SK-N-SH treated with all-trans-retinoic acid at 6 μM for 48 hours (cell line): Measurements from ENCODE around the gene FATE1.

Experiments
- ATAC-seq: fragments of 200-7000 bp; cut with Tn5 transposase; 3 replicates; pipeline ENCODE4 v1.9.1; 2020; ENCODE audit warnings: mild to moderate bottlenecking, moderate library complexity
- ARNTL ChIP-seq: fragments of 450-650 bp; formaldehyde crosslinking; IDR thresholded peaks from 2 replicates; pipeline ENCODE4 v1.5.0; 2020; ENCODE audit warnings: low read depth, mild to moderate bottlenecking, moderate library complexity, borderline replicate concordance
- BACH2 ChIP-seq: fragments of 250-450 bp; sonication (Bioruptor Pico); IDR thresholded peaks from 2 replicates; pipeline ENCODE4 v1.9.0; 2021; ENCODE audit warnings: mild to moderate bottlenecking, borderline replicate concordance
- CREB5 ChIP-seq: fragments of 250-450 bp; sonication (Bioruptor Pico); IDR thresholded peaks from 2 replicates; pipeline ENCODE4 v1.5.1; 2020; ENCODE audit warnings: low read depth, mild to moderate bottlenecking, moderate library complexity
- CSDC2 ChIP-seq: fragments of 250-450 bp; sonication (Bioruptor Pico); IDR thresholded peaks from 2 replicates; pipeline ENCODE4 v1.5.0; 2020; ENCODE audit warnings: mild to moderate bottlenecking, moderate library complexity
- ESRRG ChIP-seq: fragments of 250-450 bp; sonication (Bioruptor Pico); IDR thresholded peaks from 2 replicates; pipeline ENCODE4 v1.6.1; 2021; ENCODE audit warnings: mild to moderate bottlenecking
- GLIS3 ChIP-seq: fragments of 250-450 bp; sonication (Bioruptor Pico); IDR thresholded peaks from 2 replicates; pipeline ENCODE4 v1.5.0; 2020; ENCODE audit warnings: mild to moderate bottlenecking, moderate library complexity
- ISL1 ChIP-seq: fragments of 250-450 bp; sonication (Bioruptor Pico); IDR thresholded peaks from 2 replicates; pipeline ENCODE4 v2.1.2; 2022; ENCODE audit warnings: mild to moderate bottlenecking, moderate library complexity
- OSR1 ChIP-seq: fragments of 250-450 bp; sonication (Bioruptor Pico); IDR thresholded peaks from 2 replicates; pipeline ENCODE4 v1.8.0; 2022; ENCODE audit warnings: moderate library complexity, mild to moderate bottlenecking, inconsistent platforms
- PATZ1 ChIP-seq: fragments of 250-450 bp; sonication (Bioruptor Pico); IDR thresholded peaks from 2 replicates; pipeline ENCODE4 v1.8.0; 2020; ENCODE audit warnings: mild to moderate bottlenecking, moderate library complexity, borderline replicate concordance
- PPARA ChIP-seq: fragments of 250-450 bp; sonication (Bioruptor Pico); IDR thresholded peaks from 2 replicates; pipeline ENCODE4 v1.5.0; 2020; ENCODE audit warnings: mild to moderate bottlenecking, borderline replicate concordance
- RARB ChIP-seq: fragments of 250-450 bp; sonication (Bioruptor Pico); IDR thresholded peaks from 2 replicates; pipeline ENCODE4 v1.8.0; 2021; ENCODE audit warnings: mild to moderate bottlenecking, moderate library complexity
- SNAI2 ChIP-seq: fragments of 250-450 bp; sonication (Bioruptor Pico); IDR thresholded peaks from 2 replicates; pipeline ENCODE4 v1.5.0; 2020; ENCODE audit warnings: mild to moderate bottlenecking, moderate library complexity
- TCF4 ChIP-seq: fragments of 250-450 bp; sonication (Bioruptor Pico); IDR thresholded peaks from 2 replicates; pipeline ENCODE4 v1.8.0; 2021; ENCODE audit warnings: mild to moderate bottlenecking, moderate library complexity, borderline replicate concordance
- TOX ChIP-seq: fragments of 250-450 bp; sonication (Bioruptor Pico); IDR thresholded peaks from 2 replicates; pipeline ENCODE4 v1.8.0; 2021; ENCODE audit warnings: mild to moderate bottlenecking, moderate library complexity, borderline replicate concordance
- ZC3H10 ChIP-seq: fragments of 250-450 bp; sonication (Bioruptor Pico); IDR thresholded peaks from 2 replicates; pipeline ENCODE4 v1.5.1; 2021; ENCODE audit warnings: mild to moderate bottlenecking, moderate library complexity
- ZFP3 ChIP-seq: fragments of 250-450 bp; sonication (Bioruptor Pico); IDR thresholded peaks from 2 replicates; pipeline ENCODE4 v1.5.0; 2020; ENCODE audit warnings: mild to moderate bottlenecking, moderate library complexity
- ZFP30 ChIP-seq: fragments of 450-650 bp; formaldehyde crosslinking; IDR thresholded peaks from 2 replicates; pipeline ENCODE4 v1.5.0; 2022; ENCODE audit warnings: mild to moderate bottlenecking, moderate library complexity
- ZNF565 ChIP-seq: fragments of 450-650 bp; formaldehyde crosslinking; conservative IDR thresholded peaks from 2 replicates; pipeline ENCODE4 v1.5.0; 2020; ENCODE audit warnings: low read depth, mild to moderate bottlenecking, moderate library complexity
- ZNF70 ChIP-seq: fragments of 450-650 bp; formaldehyde crosslinking; IDR thresholded peaks from 2 replicates; pipeline ENCODE4 v1.5.0; 2020; ENCODE audit warnings: mild to moderate bottlenecking, moderate library complexity
- ZNF8 ChIP-seq: fragments of 450-650 bp; formaldehyde crosslinking; IDR thresholded peaks from 2 replicates; pipeline ENCODE4 v1.5.0; 2020; ENCODE audit warnings: mild to moderate bottlenecking, moderate library complexity
- TF ChIP-seq, protein P1 (sequence below): fragments of 250-450 bp; sonication (Bioruptor Pico); IDR thresholded peaks from 2 replicates; pipeline ENCODE4 v1.5.0; 2020; ENCODE audit warnings: mild to moderate bottlenecking, moderate library complexity
- TF ChIP-seq, protein P2 (sequence below): fragments of 250-450 bp; sonication (Bioruptor Pico); IDR thresholded peaks from 2 replicates; pipeline ENCODE4 v1.8.0; 2021; ENCODE audit warnings: low read depth, mild to moderate bottlenecking, moderate library complexity, borderline replicate concordance

FATE1 gene

GRCh38 chrX:151737494-151737893, 21.7 kb downstream of the FATE1 start (continued):
- no peak for TF ChIP-seq CREB5 (CRISPR knock-in tag)

- ATAC-seq = no peak
- TF ChIP-seq GLIS3 (CRISPR knock-in tag) (no peak), TOX (no peak), PATZ1 (CRISPR knock-in tag) (no peak), ESRRG (no peak), ZNF8 (CRISPR knock-in tag) (no peak), CREB5 (CRISPR knock-in tag) (no peak), SNAI2 (CRISPR knock-in tag) (no peak), ZFP3 (CRISPR knock-in tag) (no peak), RARB (CRISPR knock-in tag) (no peak), ISL1 (CRISPR knock-in tag) (no peak), OSR1 (no peak), ARNTL (CRISPR knock-in tag) (no peak), TCF4 (CRISPR knock-in tag) (no peak), PPARA (CRISPR knock-in tag) (no peak), ZC3H10 (CRISPR knock-in tag) (no peak), BACH2 (CRISPR knock-in tag) (no peak)
- TF ChIP-seq, protein P1, sequence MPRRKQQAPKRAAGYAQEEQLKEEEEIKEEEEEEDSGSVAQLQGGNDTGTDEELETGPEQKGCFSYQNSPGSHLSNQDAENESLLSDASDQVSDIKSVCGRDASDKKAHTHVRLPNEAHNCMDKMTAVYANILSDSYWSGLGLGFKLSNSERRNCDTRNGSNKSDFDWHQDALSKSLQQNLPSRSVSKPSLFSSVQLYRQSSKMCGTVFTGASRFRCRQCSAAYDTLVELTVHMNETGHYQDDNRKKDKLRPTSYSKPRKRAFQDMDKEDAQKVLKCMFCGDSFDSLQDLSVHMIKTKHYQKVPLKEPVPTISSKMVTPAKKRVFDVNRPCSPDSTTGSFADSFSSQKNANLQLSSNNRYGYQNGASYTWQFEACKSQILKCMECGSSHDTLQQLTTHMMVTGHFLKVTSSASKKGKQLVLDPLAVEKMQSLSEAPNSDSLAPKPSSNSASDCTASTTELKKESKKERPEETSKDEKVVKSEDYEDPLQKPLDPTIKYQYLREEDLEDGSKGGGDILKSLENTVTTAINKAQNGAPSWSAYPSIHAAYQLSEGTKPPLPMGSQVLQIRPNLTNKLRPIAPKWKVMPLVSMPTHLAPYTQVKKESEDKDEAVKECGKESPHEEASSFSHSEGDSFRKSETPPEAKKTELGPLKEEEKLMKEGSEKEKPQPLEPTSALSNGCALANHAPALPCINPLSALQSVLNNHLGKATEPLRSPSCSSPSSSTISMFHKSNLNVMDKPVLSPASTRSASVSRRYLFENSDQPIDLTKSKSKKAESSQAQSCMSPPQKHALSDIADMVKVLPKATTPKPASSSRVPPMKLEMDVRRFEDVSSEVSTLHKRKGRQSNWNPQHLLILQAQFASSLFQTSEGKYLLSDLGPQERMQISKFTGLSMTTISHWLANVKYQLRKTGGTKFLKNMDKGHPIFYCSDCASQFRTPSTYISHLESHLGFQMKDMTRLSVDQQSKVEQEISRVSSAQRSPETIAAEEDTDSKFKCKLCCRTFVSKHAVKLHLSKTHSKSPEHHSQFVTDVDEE (CRISPR knock-in tag) = no peak
Observed at GRCh38 chrX:151738751-151739150, 22.9 kb downstream of the FATE1 start.

DNA sequence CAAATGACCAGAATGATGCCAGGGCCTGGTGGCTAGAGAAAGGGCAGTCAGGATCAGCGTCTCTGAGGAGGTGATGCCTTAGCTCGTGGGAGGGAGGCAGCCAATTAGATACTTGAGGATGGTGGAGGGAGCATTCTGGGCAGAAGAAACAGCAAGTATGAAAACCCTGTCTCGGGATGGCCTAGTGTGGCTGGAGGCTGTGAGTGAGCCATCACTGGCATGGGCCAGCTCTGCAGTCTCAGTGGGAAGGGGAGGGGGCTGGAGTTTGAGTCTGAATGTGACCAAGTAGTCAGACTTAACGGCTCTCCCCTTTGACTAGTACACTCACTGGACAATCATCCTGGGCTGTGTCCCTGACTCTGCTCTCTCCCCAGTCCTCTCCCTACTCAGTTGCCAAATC, 25.8 kb downstream of the FATE1 start:
- no peak for ATAC-seq
- TF ChIP-seq ZFP30 (CRISPR knock-in tag) = no peak
- TF ChIP-seq TCF4 (CRISPR knock-in tag) = no peak
- no peak for TF ChIP-seq OSR1
- TF ChIP-seq, protein P2, sequence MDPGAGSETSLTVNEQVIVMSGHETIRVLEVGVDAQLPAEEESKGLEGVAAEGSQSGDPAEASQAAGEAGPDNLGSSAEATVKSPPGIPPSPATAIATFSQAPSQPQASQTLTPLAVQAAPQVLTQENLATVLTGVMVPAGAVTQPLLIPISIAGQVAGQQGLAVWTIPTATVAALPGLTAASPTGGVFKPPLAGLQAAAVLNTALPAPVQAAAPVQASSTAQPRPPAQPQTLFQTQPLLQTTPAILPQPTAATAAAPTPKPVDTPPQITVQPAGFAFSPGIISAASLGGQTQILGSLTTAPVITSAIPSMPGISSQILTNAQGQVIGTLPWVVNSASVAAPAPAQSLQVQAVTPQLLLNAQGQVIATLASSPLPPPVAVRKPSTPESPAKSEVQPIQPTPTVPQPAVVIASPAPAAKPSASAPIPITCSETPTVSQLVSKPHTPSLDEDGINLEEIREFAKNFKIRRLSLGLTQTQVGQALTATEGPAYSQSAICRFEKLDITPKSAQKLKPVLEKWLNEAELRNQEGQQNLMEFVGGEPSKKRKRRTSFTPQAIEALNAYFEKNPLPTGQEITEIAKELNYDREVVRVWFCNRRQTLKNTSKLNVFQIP (CRISPR knock-in tag) = no peak
- TF ChIP-seq SNAI2 (CRISPR knock-in tag) = no peak
- TF ChIP-seq ESRRG = no peak
- no peak for TF ChIP-seq RARB (CRISPR knock-in tag)
- TF ChIP-seq BACH2 (CRISPR knock-in tag) = no peak

DNA sequence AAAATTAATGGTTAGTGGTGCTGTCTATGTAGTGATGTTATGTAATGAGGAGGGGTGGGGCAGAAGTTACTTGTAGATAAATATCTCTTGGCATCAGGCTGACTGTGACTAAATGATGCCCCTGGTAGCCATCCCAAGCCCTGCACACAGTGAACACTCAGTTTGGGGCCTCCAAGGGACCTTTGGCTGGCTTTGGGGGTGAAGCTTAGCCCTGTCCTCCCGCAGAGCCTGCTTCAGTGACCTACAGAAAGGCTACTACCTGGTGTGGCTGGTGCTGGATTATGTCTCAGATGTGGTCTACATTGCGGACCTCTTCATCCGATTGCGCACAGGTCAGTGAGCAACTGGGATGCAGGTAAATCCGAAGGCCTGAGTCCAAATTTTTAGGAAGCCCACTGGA, 26.5 kb downstream of the FATE1 start:
- no peak for ATAC-seq
- no peak for TF ChIP-seq TCF4 (CRISPR knock-in tag)
- no peak for TF ChIP-seq ZFP30 (CRISPR knock-in tag)
- no peak for TF ChIP-seq GLIS3 (CRISPR knock-in tag)
- TF ChIP-seq CSDC2 (CRISPR knock-in tag) = no peak
- TF ChIP-seq ZFP3 (CRISPR knock-in tag) = no peak
- TF ChIP-seq, protein P2 (CRISPR knock-in tag) = no peak
- no peak for TF ChIP-seq ZNF70 (CRISPR knock-in tag)
- TF ChIP-seq ESRRG = no peak
- TF ChIP-seq ISL1 (CRISPR knock-in tag) = no peak
- no peak for TF ChIP-seq ARNTL (CRISPR knock-in tag)
- TF ChIP-seq ZNF565 (CRISPR knock-in tag) = no peak
